ENCODE measurements around the gene SLC39A1. TPM values are rescaled to one million over a fixed set of nuclear protein-coding genes. Genes with fewer than 3 reads are reported as not detected.
A peak's percentile ranks its signal among the peaks of the same experiment; 100 is the strongest.

The SLC39A1 gene
- total and polyA plus RNA-seq, 7 donors = 25.7 to 97.5 (median 72.4) TPM

DNA sequence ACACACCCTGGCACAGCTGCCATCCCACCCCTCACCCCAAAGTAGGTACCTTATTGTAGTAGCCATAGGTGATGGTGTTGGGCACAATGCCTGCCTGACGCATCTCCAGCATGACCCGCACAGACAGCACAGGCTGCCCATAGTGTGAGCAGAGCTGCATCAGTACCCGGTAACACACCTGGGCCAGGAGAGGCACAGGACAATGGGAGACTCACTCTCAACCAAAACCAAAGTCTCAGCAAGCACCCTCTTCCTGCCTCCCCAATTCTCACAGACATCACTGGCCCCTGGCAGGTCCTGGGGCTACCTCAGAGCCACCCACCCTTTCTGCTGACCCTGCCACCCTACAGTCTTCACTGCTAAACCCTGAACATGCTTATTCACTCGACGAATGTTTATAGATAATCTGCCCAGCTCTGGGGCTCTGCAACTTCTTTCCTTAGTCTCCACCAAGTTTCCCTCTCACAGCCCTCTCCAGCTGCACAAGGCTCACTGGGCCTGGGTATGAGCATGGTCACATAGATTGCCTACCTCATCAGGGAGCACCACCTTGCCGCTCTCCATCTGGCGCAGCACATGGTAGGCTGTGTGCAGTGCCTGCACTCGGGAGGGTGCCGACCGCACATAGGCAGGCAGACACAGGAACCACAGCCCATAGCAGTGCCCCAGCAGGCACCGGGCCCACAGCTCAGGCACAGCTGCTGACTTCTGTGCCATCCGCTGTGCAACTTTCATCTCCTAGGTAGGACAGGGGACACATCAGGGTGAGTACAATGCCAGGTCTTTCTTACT is 27.1 kb downstream of the SLC39A1 start:
- H3K36me3 ChIP-seq = peaks cover 43 to 96% (median 70%) of the 10 kb centered on the region in 4 donors
- TF ChIP-seq POLR2A (IDR thresholded peaks at IDR 0.05) (no peak), CTCF (IDR thresholded peaks at IDR 0.05) (no peak), POLR2AphosphoS5 (IDR thresholded peaks at IDR 0.05) (no peak), EP300 (IDR thresholded peaks at IDR 0.05) (no peak)
- H3K9me3 ChIP-seq = no peaks in the 10 kb centered on the region
- no peak overlapping the region for H3K4me3 ChIP-seq
- no peak overlapping the region for H3K27ac ChIP-seq
- peak; percentile 29 for DNase-seq
- 97% methylated on average over 12 of the region's 12 CpGs for WGBS, 2 donors
- intact Hi-C loops (cut with DNase I) = no loop called here
- H3K4me1 ChIP-seq = no peaks in the 10 kb centered on the region
- no peaks in the 10 kb centered on the region for H3K27me3 ChIP-seq

GRCh38 chr1:153934746-153935145 is 28.6 kb downstream of the SLC39A1 start:
- intact Hi-C loops (cut with DNase I) = no loop called here
- peak; percentile 54 for DNase-seq
- Histone ChIP-seq H3K36me3 (peaks cover 43 to 94% (median 70%) of the 10 kb centered on the region in 4 donors), H3K4me1 (no peaks in the 10 kb centered on the region), H3K4me3 (no peak overlapping the region), H3K27me3 (no peaks in the 10 kb centered on the region), H3K27ac (no peak overlapping the region), H3K9me3 (no peaks in the 10 kb centered on the region)
- 96 to 97% methylated on average over 9 of the region's 9 CpGs for WGBS, 2 donors
- TF ChIP-seq CTCF (IDR thresholded peaks at IDR 0.05) (no peak), EP300 (IDR thresholded peaks at IDR 0.05) (no peak), POLR2A (IDR thresholded peaks at IDR 0.05) (no peak), POLR2AphosphoS5 (IDR thresholded peaks at IDR 0.05) (no peak)

- H3K27ac ChIP-seq = no peak overlapping the region
- H3K9me3 ChIP-seq = no peaks in the 10 kb centered on the region
- peaks cover 43 to 89% (median 68%) of the 10 kb centered on the region in 4 donors for H3K36me3 ChIP-seq
- no peaks in the 10 kb centered on the region for H3K4me1 ChIP-seq
- WGBS, 2 donors = 97% methylated on average over 11 of the region's 11 CpGs
- DNase-seq = peak; percentile 27
- no peak overlapping the region for H3K4me3 ChIP-seq
- intact Hi-C loops (cut with DNase I) = no loop called here
- TF ChIP-seq POLR2A (IDR thresholded peaks at IDR 0.05) (no peak), CTCF (IDR thresholded peaks at IDR 0.05) (no peak), POLR2AphosphoS5 (IDR thresholded peaks at IDR 0.05) (no peak)
- no peaks in the 10 kb centered on the region for H3K27me3 ChIP-seq
Observed at GRCh38 chr1:153933955-153934354, 29.4 kb downstream of the SLC39A1 start.

DNA sequence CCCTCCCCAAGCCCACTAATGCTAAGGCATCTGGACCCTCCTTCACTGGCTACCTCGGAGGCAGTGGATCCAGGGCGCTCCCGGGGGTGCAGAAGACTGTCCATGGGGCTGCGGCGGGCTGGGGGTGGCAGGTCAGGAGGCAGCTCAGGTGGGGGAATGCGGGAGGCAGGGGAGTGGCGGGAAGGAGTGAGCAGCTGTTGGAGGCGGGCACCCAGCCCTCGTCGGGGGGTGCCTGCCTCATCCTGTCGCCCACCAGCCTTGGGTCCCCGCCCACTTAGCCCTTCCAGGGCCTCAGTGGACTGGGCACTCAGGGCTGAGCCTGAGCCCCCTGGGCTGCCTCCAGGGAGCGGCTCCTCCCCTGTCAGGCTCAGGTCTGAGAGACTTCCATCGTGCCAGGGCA is 29.9 kb downstream of the SLC39A1 start:
- no peaks in the 10 kb centered on the region for H3K9me3 ChIP-seq
- TF ChIP-seq CTCF (IDR thresholded peaks at IDR 0.05) (no peak), POLR2A (IDR thresholded peaks at IDR 0.05) (no peak), EP300 (IDR thresholded peaks at IDR 0.05) (no peak), POLR2AphosphoS5 (IDR thresholded peaks at IDR 0.05) (no peak)
- H3K4me1 ChIP-seq = no peaks in the 10 kb centered on the region
- H3K27ac ChIP-seq = no peak overlapping the region
- no peak overlapping the region for H3K4me3 ChIP-seq
- H3K27me3 ChIP-seq = no peaks in the 10 kb centered on the region
- peak; percentile 54 for DNase-seq
- whole genome bisulfite sequencing, 2 donors = 93 to 94% methylated on average over 14 of the region's 14 CpGs
- peaks cover 43 to 84% (median 68%) of the 10 kb centered on the region in 4 donors for H3K36me3 ChIP-seq
- intact Hi-C loops (cut with DNase I) = no loop called here

All from sigmoid colon (tissue), 7 donors.